Measurements from ENCODE around the gene MRPL40.

Gene MRPL40

DNA sequence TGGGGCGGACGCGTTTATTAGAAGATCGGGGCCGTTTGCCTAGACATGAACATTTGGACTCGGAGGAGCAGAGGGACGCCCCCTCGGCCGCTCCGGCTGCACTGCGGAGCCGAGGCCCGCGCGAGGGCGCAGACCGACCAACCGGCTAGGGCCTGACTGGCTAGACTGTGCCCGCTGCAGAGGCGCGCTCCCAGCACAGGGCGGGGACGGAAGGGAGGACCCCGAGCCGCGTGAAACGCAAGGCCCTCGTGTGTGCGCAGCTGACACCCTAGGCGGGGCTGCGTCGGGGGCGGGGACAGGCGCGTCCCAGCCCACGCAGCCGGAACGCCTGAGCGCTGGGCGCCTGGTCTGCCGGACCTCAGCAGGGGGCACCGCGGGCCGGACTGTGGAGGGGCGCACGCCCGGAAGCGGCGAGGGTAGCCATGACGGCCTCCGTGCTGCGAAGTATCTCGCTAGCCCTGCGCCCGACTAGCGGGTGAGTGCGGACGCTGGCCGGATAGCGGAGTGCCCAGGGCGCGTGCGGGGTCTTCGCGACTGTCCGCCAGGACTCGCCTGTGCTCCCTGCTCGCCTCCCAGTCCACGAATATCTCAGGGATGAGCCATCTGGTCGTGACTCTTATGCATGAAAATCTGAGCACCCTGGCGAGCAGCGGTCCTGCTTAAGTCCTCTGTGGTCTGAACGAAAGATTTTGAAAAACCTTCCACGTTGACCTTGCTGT is at the start of gene MRPL40:
TSS of gene MRPL40 (plus strand) at position 413 of the 719 bp plus-strand sequence. CDS start at position 423, 10 bp downstream.
- DNase-seq (ENCODE audit: low read depth), result peak; percentile 79

DNA sequence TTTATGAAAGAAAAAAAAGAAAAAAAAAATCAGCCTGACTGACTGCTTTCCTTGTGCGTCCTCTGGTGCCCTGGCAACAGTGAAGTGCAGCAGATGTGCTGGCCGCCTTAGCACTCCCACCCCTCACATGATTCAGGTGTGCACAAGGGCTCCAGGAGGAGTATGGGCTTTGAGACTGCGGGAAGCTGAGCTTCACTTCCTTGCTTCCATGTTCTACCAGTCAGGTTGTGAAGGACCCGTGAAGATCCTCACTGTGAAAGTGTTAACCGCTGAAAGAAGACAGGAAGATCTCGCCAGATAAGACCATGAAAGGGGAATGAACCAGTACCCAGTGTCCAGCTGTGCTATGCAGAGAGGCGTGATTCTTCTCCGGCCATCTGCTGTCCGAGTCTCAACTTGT is 49.1 kb upstream of the MRPL40 start:
- DNase-seq (ENCODE audit: low read depth), result no peak

GRCh38 chr22:19385221-19385906 is 47.0 kb upstream of the MRPL40 start:
- no peak for DNase-seq (ENCODE audit: low read depth)

- DNase-seq (ENCODE audit: low read depth), result no peak
Measured at GRCh38 chr22:19386248-19386647, 46.1 kb upstream of the MRPL40 start.

GRCh38 chr22:19387038-19387437 is 45.3 kb upstream of the MRPL40 start:
- DNase-seq (ENCODE audit: low read depth), result no peak

DNA sequence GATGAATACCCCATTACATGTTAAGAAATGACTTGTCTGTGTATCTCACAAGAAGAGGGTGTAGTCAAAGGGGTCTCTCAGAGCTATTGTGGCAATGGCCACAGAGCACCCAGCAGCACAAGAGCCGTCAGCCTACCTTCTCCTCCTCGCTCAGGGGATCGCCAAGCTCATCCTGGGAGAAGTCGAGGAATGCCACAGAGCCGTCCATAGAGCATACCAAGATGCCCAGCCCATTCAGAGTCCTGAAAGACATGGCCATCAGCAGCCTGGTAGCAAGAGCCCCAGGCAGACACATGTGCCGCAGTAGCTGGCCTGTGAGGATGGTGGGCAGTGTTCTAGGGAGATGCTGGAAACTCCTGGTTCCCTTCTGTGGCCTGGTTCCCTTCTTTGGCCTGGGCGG is 44.8 kb upstream of the MRPL40 start:
- DNase-seq (ENCODE audit: low read depth), result no peak

GRCh38 chr22:19393704-19394103 is 38.6 kb upstream of the MRPL40 start:
- DNase-seq (ENCODE audit: low read depth), result no peak

DNA sequence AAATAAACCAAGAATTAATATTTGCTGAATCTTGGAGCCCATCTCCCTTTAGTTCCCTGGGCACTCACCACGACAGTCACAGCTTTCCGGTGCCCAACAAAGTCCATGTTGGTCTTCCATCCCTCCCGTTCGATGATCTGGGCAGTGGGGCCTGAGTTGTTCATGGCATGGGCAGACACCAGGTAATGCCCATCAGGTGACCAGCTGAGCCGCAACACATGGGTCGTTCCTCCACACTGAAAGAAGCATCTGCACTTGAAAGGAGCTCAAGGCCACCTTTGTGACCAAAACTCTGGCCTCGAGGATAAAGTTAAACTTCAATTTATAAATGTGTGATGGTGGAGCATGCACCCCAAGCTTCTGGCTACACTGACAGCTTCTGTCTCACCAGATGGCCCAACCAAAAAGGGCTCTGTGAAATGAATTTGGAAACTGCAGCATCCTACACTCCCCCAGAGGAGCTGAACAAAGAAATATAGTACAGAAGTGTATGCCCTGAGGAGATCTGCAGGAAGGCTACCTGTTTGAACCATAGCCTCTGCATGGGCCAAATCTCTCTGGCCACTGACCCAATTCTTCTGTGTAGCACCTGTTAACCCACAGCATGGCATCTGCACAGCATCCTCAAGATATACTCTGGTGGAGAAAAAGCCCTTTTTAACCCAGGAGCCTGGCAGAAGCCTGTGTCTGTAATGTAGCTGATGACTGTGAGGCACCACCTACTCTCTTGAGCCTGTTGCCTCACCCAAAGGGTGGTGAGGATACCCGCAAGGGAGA is 37.9 kb upstream of the MRPL40 start:
- no peak for DNase-seq (ENCODE audit: low read depth)

- DNase-seq (ENCODE audit: low read depth), result no peak
Measured at GRCh38 chr22:19395276-19395675, 37.1 kb upstream of the MRPL40 start.

DNA sequence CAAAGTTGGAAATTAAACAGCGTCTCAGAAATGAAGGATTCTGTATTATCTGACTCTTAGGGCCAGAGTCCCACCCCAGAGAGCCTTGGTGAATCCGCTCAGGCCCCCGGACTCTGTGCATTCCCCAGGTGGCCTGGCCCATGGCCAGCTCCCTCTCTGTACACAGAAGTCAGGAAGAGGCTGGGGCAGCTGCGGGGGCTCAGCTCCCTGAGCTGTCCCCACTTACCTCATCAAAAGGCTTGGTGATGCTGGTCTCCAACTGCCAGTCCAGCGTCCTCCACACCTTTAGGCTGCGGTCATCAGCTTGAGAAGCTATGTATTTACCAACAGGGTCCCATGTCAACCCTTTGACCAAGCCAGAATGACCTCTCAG is 35.8 kb upstream of the MRPL40 start:
- DNase-seq (ENCODE audit: low read depth), result no peak

GRCh38 chr22:19396934-19397733 is 35.2 kb upstream of the MRPL40 start:
- DNase-seq (ENCODE audit: low read depth), result no peak

DNA sequence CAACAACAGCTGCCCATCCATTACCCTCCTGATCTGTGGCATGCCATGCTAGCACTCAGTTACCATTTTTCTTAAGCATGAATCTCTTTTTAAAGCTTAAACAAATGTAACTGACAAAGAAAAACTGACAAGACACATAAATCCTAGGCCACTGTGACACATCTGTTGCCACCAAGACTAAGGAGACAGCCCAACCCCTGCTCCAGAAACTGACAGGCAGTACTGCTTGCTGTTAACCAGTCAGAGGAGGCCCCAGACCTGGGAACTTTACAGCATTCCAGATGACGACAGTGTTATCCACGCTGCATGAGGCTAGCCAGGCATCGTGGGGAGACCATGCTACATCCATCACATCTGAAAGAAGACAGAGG is 34.6 kb upstream of the MRPL40 start:
- no peak for DNase-seq (ENCODE audit: low read depth)

DNA sequence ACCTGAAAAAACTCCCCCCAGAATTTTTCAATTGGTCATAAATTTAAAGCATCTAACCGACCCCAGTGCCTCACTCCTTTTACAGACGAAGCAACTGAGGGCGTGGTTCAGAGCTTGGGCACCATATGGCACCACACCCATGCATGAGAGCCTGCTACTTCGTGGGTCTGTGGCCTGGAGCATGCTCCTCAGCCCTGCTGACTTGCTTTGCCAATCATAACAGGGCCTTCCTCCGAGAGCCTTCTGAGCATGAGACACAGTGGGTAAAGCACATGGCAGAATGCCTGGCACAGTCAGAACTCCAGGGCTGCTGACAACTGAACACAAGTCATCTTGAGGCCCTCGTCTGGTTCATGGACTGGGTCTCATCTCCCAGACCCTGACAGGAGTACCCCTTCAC is 34.1 kb upstream of the MRPL40 start:
- DNase-seq (ENCODE audit: low read depth), result no peak

GRCh38 chr22:19398652-19399051 is 33.7 kb upstream of the MRPL40 start:
- DNase-seq (ENCODE audit: low read depth), result no peak

- no peak for DNase-seq (ENCODE audit: low read depth)
Measured at GRCh38 chr22:19400881-19401280, 31.5 kb upstream of the MRPL40 start.

DNA sequence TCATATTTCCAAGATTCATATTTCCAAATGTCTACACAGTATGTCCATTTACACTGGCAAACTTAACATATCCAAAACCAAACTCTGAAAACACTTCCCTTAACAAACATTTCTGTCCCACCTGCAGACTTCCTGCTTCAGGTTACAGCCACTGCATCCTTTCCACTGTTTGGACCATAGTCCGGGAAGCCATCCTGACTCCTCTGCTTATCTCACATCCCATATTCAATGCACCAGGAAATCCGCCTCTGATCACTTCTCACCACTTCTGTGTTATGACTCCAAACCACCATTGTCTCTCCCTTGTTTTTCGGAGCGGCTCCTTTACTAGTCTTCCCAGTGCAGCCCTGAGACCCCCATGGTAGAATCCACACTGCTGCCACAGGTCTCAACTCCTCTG is 30.9 kb upstream of the MRPL40 start:
- no peak for DNase-seq (ENCODE audit: low read depth)

GRCh38 chr22:19402642-19403191 is 29.6 kb upstream of the MRPL40 start:
- no peak for DNase-seq (ENCODE audit: low read depth)

DNA sequence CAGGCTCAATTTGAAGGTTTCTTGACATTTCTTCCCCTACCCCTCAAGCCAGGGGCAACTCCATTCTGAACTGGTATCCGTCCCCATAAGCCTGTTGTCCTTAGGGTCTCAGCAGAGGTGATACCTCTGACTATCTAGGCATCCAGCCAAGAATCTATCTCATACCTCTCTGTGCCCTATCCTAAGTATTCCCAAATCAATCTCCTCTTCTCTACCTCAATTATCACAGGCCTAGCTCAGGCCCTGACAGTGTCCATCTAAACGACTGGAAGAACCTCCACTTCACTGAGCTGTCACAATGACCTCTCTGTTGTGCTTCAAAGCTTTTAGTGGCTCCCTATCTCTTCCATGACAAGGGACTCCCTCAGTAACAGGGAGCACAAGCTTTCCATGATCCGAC is 27.7 kb upstream of the MRPL40 start:
- DNase-seq (ENCODE audit: low read depth), result no peak

GRCh38 chr22:19405133-19405532 is 27.2 kb upstream of the MRPL40 start:
- no peak for DNase-seq (ENCODE audit: low read depth)

- no peak for DNase-seq (ENCODE audit: low read depth)
Measured at GRCh38 chr22:19405652-19406051, 26.7 kb upstream of the MRPL40 start.

GRCh38 chr22:19406281-19406811 is 26.0 kb upstream of the MRPL40 start:
- no peak for DNase-seq (ENCODE audit: low read depth)

GRCh38 chr22:19406846-19407245 is 25.5 kb upstream of the MRPL40 start:
- no peak for DNase-seq (ENCODE audit: low read depth)

All from activated T-helper 1 cell treated with Interleukin-2 at 50 U/mL for 16 hours (primary cell).